HG02588 (cell line): ENCODE measurements around the gene SCARB2.

ENCODE experiments used
- ATAC-seq: cut with Tn5 transposase; IDR thresholded peaks from one replicate; pipeline ENCODE4 v1.9.1; 2021; ENCODE audit warnings: mild to moderate bottlenecking, moderate library complexity; ENCODE audit not compliant: unreplicated experiment

The SCARB2 gene

DNA sequence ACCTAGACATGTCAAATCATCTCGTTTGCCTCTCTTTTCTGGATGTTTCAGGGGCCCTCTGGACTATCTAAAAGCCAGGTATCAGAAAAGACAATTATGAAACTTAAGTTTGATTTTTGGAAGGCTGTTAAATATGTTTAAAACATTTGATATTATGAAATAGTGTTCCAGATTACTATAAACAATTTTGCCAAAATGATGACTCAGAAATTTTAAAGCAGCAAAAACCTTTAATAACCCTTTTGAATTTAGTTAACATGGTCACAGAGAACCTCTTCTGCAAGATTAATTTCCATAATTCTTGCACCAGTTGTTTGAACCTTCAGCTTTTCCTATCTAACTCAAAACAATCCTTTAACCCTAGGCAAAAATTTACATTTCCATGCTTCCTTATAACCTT is 19.1 kb upstream of the SCARB2 start:
- no peak for ATAC-seq

DNA sequence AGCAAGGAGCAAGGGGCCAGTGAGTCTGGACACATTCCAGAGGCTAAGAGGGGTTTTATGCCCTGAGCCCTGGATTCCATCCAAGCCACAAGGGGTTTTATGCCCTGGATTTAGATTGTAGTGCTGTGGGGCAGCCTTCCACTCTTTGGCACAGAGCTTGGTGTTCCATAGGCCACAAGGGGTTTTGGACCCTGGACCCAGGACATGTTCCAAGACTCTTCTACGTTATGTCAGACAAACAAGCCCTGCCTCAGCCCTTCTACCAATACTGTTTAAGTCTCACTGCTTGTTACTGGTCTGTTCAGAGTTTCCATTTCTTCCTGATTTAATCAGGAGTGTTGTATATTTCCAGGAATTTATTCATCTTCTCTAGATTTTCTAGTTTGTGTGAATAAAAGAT is 12.8 kb upstream of the SCARB2 start:
- no peak for ATAC-seq

- ATAC-seq: no peak
Observed at GRCh38 chr4:76224171-76224570, 10.5 kb upstream of the SCARB2 start.

- ATAC-seq: no peak
Observed at GRCh38 chr4:76219299-76220055, 5.9 kb upstream of the SCARB2 start.

GRCh38 chr4:76216975-76217814 is 3.6 kb upstream of the SCARB2 start:
- ATAC-seq: no peak

- no peak for ATAC-seq
Observed at GRCh38 chr4:76216524-76216923, 2.9 kb upstream of the SCARB2 start.

GRCh38 chr4:76215077-76215476 is 1.5 kb upstream of the SCARB2 start:
- ATAC-seq: no peak

- peak; percentile 2 for ATAC-seq
Observed at GRCh38 chr4:76214177-76214675, 602 bp upstream of the SCARB2 start.

GRCh38 chr4:76212851-76213414 is 691 bp downstream of the SCARB2 start:
- no peak for ATAC-seq

DNA sequence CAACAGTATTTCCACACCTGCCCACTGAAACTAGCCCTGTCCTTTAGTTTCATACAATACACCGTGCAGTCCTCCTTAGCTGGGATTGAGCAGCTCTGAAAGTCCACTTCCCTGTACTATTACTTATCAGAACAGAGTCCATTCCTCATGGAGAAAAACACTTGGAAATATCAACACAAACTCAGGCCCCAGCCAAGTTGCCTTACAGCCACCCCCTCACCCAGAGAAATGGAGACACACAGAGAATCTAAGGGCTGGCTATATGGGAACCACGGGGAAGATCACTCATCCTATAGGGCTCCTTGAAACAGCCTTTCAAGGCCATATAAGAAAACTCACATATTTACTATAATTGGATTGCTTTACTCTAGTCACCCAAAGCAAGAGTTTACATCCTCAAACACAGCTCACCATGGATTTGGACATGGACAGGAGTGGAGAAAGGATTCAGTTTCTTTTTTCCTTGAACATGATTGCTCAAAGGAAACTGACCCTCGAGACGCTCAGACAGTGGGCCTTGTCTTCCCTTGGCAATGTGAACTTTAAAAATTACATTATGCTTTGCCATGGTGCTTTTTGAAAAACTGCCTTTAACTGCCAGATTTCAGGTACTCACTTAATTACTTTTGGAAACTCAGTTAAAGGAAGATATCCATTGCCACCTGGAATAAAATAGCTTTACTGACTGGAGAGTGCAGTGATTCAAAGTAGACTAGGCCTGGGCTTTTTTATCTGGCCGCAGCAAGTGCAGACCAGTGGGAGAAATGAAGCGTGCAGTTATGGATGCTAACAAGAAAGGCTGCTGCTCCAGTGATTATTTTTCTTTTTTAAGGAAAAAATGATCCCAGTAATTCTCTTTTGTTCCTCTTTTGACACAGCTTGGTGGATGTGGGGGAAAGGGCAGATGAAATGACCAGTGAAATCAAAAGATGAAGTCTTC is 1.6 kb downstream of the SCARB2 start:
- ATAC-seq: no peak

DNA sequence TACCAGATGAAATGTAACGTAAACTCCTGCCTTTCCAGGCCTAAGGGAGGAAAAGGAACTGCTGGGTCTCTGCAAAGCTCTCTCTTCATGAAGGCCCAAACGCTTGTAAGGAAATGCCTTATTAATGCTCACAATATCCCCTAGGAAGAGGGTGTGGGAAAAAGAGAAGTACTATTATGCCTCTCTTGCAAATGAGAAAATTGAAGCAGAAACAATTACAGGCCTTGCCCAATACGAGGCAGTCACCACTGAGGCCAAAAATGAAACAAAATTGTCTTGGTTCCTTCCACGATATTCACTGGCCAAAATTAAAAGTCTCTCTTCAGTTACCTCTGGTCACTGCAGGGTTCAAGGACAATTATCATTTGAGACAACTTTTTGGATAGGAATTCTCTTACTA is 3.2 kb downstream of the SCARB2 start:
- no peak for ATAC-seq

DNA sequence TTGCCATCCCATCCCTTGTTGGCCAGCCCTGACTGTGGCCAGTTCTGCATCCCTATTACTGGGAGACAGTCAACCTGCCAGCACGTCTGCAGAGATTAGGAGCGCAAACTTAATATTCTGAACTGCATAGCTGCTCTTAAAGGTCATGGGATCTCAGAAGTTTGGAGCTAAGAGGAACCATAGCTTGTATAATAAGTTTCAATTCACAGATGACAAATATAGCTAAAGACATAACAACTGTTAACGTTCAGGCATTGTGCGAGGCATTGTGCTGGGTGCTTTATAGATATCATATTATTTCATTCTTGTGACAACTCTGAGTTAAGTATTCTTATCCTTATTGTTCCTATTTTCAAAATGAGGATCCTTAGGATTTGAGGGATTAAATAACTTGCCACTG is 3.7 kb downstream of the SCARB2 start:
- ATAC-seq: no peak

DNA sequence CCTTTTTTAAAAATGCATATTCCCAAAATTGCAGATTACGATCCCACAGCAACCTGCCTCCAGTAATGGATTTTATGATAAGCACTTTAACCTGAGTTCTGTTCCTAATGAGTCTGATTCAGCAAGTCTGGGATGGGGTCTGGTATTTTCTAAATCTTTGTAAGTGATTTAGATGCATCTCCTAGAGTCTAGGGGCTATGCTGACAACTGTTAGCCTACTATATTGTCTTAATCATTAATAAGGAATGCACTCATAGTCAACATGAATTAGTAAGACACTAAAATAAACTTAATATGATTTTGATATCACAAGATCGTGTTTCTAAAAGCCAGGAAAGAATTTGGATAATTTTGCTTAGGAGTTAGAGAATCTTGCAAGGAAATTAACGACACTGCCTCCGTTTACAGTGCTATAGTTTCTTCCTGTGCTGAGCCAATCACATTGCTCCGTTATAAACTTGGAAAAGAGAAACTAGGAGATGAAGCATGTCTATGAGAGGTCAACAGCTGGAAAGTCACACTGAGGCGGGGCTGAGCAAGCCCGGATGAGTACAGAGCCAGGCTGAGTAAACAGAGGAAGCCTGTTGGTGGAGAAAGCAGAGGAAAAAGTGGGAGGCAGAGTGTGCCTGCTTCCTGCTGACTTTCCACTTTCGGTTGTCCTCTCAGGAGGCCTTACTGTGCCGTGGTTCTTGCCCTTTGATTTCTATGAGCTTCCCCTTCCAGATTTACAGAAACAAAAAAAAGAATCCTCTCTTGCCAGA is 5.4 kb downstream of the SCARB2 start:
- no peak for ATAC-seq

- ATAC-seq: no peak
Observed at GRCh38 chr4:76207549-76207948, 6.1 kb downstream of the SCARB2 start.

DNA sequence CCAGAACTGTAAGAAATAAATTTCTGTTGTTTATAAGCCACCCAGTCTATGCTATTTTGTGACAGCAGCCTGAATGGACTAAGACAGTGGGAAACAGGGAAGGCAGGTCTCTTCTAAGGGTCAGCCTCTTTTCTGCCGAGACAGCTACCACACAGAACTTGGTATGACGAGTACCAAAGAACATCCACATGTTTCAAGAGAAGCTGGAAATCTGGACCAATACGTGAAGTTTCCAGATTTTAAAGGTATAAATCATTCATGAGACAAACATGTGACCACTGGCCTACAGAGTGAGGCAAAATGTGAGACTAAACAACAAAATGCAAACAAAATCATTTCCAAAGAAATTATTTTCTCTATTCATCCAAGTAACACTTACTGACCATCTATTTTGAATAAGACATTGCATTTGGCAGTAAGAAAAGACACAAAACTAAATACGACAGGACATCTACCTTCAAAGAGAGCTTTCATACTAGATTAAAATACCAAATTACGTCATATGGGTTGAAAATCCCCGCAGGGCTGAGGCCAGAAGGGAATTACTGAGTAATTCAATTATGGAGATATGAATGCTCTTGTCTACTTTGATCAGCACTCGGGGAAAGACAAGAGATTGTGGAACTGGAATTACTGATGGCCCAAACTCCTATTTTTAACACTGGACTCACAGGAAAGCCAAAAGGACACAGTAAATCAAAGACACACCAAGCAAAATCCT is 7.2 kb downstream of the SCARB2 start:
- ATAC-seq: no peak

GRCh38 chr4:76205476-76205875 is 8.1 kb downstream of the SCARB2 start:
- ATAC-seq: no peak

- ATAC-seq: no peak
Observed at GRCh38 chr4:76204936-76205335, 8.7 kb downstream of the SCARB2 start.

DNA sequence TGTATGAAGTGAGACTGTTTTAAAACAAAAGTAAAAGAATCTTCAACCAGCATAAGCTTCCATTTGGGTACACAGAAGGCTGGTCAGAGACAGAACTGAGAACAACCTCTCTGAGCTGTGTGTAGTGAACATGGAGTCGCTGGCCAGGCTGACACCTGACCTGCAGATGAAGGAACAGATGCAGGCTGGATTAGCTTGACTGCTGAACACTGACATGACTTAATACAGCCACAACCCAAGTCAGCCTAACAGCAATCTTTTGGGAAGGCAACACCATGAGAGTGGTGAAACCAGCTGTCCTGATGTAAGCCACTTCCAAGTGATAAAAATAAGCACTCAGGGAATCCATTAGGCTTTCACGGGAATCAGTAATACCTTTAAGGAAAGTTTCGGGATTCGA is 10.1 kb downstream of the SCARB2 start:
- no peak for ATAC-seq

- no peak for ATAC-seq
Observed at GRCh38 chr4:76201276-76201675, 12.3 kb downstream of the SCARB2 start.
